ENCODE results near the gene CDH23.

CDH23 gene

GRCh38 chr10:71767420-71768035 is 370.8 kb downstream of the CDH23 start:
- no peak for DNase-seq

- DNase-seq: no peak
Observed at GRCh38 chr10:71769279-71769823, 372.6 kb downstream of the CDH23 start.

- DNase-seq: no peak
Observed at GRCh38 chr10:71770255-71770654, 373.5 kb downstream of the CDH23 start.

- no peak for DNase-seq
Observed at GRCh38 chr10:71770789-71771188, 374.1 kb downstream of the CDH23 start.

- DNase-seq: no peak
Observed at GRCh38 chr10:71771204-71771603, 374.5 kb downstream of the CDH23 start.

- DNase-seq: no peak
Observed at GRCh38 chr10:71771821-71772617, 375.3 kb downstream of the CDH23 start.

GRCh38 chr10:71772832-71773220 is 376.1 kb downstream of the CDH23 start:
- no peak for DNase-seq

GRCh38 chr10:71773221-71773971 is 376.7 kb downstream of the CDH23 start, which contains the start of gene VSIR:
Gene VSIR (minus strand): TSS chr10:71773520. CDS start chr10:71773439, 81 bp downstream.
- peak; percentile 88 for DNase-seq

- no peak for DNase-seq
Observed at GRCh38 chr10:71774916-71775702, 378.4 kb downstream of the CDH23 start.

GRCh38 chr10:71776481-71776925 is 379.8 kb downstream of the CDH23 start:
- DNase-seq: no peak

GRCh38 chr10:71777213-71777985 is 380.7 kb downstream of the CDH23 start:
- DNase-seq: no peak

- DNase-seq: no peak
Observed at GRCh38 chr10:71778071-71778825, 381.5 kb downstream of the CDH23 start.

GRCh38 chr10:71779641-71780040 is 382.9 kb downstream of the CDH23 start:
- DNase-seq: no peak

- DNase-seq: no peak
Observed at GRCh38 chr10:71780156-71780555, 383.4 kb downstream of the CDH23 start.

GRCh38 chr10:71780719-71781118 is 384.0 kb downstream of the CDH23 start:
- DNase-seq: no peak

- DNase-seq: no peak
Observed at GRCh38 chr10:71782221-71782916, 385.6 kb downstream of the CDH23 start.

- no peak for DNase-seq
Observed at GRCh38 chr10:71782917-71783490, 386.3 kb downstream of the CDH23 start.

GRCh38 chr10:71783917-71784678 is 387.4 kb downstream of the CDH23 start:
- DNase-seq: no peak

- no peak for DNase-seq
Observed at GRCh38 chr10:71784679-71785272, 388.1 kb downstream of the CDH23 start.
